Gastroesophageal sphincter (tissue), 4 donors: ENCODE results near the gene KIF13A. TPM values are rescaled to one million over a fixed set of nuclear protein-coding genes. Genes with fewer than 3 reads are reported as not detected.
"Not testable (repeated sequence)": the region's sequence is repeated elsewhere in the genome, so short reads cannot be mapped to it uniquely, and the experiment has no call there.

ENCODE experiments used
- ATAC-seq: fragments of 150-250 bp; one replicate; pipeline ENCODE4 v1.9.1; 2016; ENCODE audit warnings: mild to moderate bottlenecking, moderate library complexity
- H3K27ac ChIP-seq, 4 donors: fragments of 200-600 bp; sonication (generic) in 3 of 4; 1 replicate in 3 of 4; 2 replicates in 1 of 4; pipeline ENCODE4 v1.5.1; 2016 to 2019
- H3K27me3 ChIP-seq: fragments of 200-600 bp; sonication (generic); one replicate; pipeline ENCODE4 v1.5.1; 2019
- H3K36me3 ChIP-seq, 2 donors: fragments of 200-600 bp; sonication (generic); one replicate each; pipeline ENCODE4 v1.5.1; 2019; ENCODE audit warnings: control low read depth in 1 of 2
- H3K4me1 ChIP-seq, 3 donors: fragments of 200-600 bp; sonication (generic); 1 replicate in 2 of 3; 2 replicates in 1 of 3; pipeline ENCODE4 v1.5.1; 2016 to 2019; ENCODE audit warnings: control low read depth in 2 of 3
- H3K4me3 ChIP-seq, 2 donors: fragments of 200-600 bp; sonication (generic); one replicate each; pipeline ENCODE4 v1.5.1; 2019; ENCODE audit warnings: mild to moderate bottlenecking in 1 of 2, moderate library complexity in 1 of 2
- H3K9me3 ChIP-seq, 3 donors: fragments of 200-600 bp; sonication (generic); one replicate each; pipeline ENCODE4 v1.5.1; 2017 to 2019; ENCODE audit warnings: control low read depth in 2 of 3
- CTCF ChIP-seq, 4 experiments: fragments of 200-600 bp in 2 of 4; fragments of 450-650 bp in 2 of 4; sonication (generic) in 1 of 4; IDR thresholded peaks; one replicate each; pipeline ENCODE4 v1.5.1; 2017 to 2019; ENCODE audit warnings: antibody characterized with exemption in 4 of 4, mild to moderate bottlenecking in 2 of 4, moderate library complexity in 2 of 4
- EP300 ChIP-seq: sonication (generic); formaldehyde crosslinking; IDR thresholded peaks from one replicate; pipeline ENCODE4 v1.6.1; 2017; ENCODE audit warnings: antibody characterized with exemption, mild to moderate bottlenecking
- POLR2A ChIP-seq, 2 donors: fragments of 450-650 bp; IDR thresholded peaks; one replicate each; pipeline ENCODE4 v1.6.1; 2017; ENCODE audit warnings: antibody characterized with exemption in 2 of 2, mild to moderate bottlenecking in 2 of 2, moderate library complexity in 1 of 2
- POLR2AphosphoS5 ChIP-seq: sonication (generic); formaldehyde crosslinking; IDR thresholded peaks from one replicate; pipeline ENCODE4 v1.6.1; 2017; ENCODE audit warnings: antibody characterized with exemption
- WGBS, 2 donors: methylation state at CpG; one replicate each; pipeline ENCODE4 v1.1.5; 2018; ENCODE audit warnings: low coverage in 1 of 2; 5-methylcytosine and 5-hydroxymethylcytosine counted together
- total RNA-seq, 4 donors: library from RNA; depleted of rRNA; stranded (reverse); fragments of >200 nt; gene quantifications; one replicate each; pipeline ENCODE4 v1.1.0, GENCODE V29; 2016

Gene KIF13A
- total RNA-seq, 4 donors from 2014 or later = 67.7 to 98.9 (median 84.1) TPM

GRCh38 chr6:17744019-17744756, 243.2 kb downstream of the KIF13A start:
- no peak overlapping the region for H3K27ac ChIP-seq
- H3K27me3 ChIP-seq = no peaks in the 10 kb centered on the region
- no peaks in the 10 kb centered on the region for H3K4me1 ChIP-seq
- ATAC-seq = no peak
- no peak overlapping the region for H3K4me3 ChIP-seq
- TF ChIP-seq POLR2A (IDR thresholded peaks at IDR 0.05) (no peak), CTCF (IDR thresholded peaks at IDR 0.05) (no peak), POLR2AphosphoS5 (no peak), EP300 (no peak)
- peaks cover 0 to under 1% (median 0%) of the 10 kb centered on the region in 3 donors for H3K9me3 ChIP-seq
- no peaks in the 10 kb centered on the region for H3K36me3 ChIP-seq
- 60 to 92% methylated on average over 5 to 8 of the region's 11 CpGs for WGBS, 2 donors

GRCh38 chr6:17741507-17741906, 245.9 kb downstream of the KIF13A start:
- no peak overlapping the region for H3K27ac ChIP-seq
- H3K4me1 ChIP-seq = no peaks in the 10 kb centered on the region
- H3K9me3 ChIP-seq = peaks cover 0 to 26% (median 0%) of the 10 kb centered on the region in 3 donors
- H3K27me3 ChIP-seq = no peaks in the 10 kb centered on the region
- H3K4me3 ChIP-seq = no peak overlapping the region
- no peak for ATAC-seq
- TF ChIP-seq POLR2A (IDR thresholded peaks at IDR 0.05) (no peak), CTCF (IDR thresholded peaks at IDR 0.05) (no peak), POLR2AphosphoS5 (no peak), EP300 (no peak)
- no peaks in the 10 kb centered on the region for H3K36me3 ChIP-seq
- WGBS, 2 donors = 43% methylated on average over 5 of the region's 8 CpGs; no CpG with 5 or more reads in 1 of the 2 donors

- no peak overlapping the region for H3K27ac ChIP-seq
- ATAC-seq = no peak
- TF ChIP-seq CTCF (IDR thresholded peaks at IDR 0.05) (no peak), EP300 (no peak), POLR2AphosphoS5 (no peak), POLR2A (IDR thresholded peaks at IDR 0.05) (no peak)
- H3K36me3 ChIP-seq = no peaks in the 10 kb centered on the region
- peaks cover 0 to 30% (median 0%) of the 10 kb centered on the region in 3 donors for H3K9me3 ChIP-seq
- no peaks in the 10 kb centered on the region for H3K4me1 ChIP-seq
- H3K4me3 ChIP-seq = no peak overlapping the region
- H3K27me3 ChIP-seq = no peaks in the 10 kb centered on the region
- WGBS, 2 donors = 25% methylated on average over 2 of the region's 5 CpGs; no CpG with 5 or more reads in 1 of the 2 donors
Observed at GRCh38 chr6:17740559-17741220, 246.7 kb downstream of the KIF13A start.

GRCh38 chr6:17737704-17738252, 249.7 kb downstream of the KIF13A start:
- Histone ChIP-seq H3K9me3 (peaks cover 0 to 30% (median 0%) of the 10 kb centered on the region in 3 donors), H3K4me3 (no peak overlapping the region), H3K27ac (no peak overlapping the region), H3K27me3 (no peaks in the 10 kb centered on the region), H3K36me3 (no peaks in the 10 kb centered on the region), H3K4me1 (no peaks in the 10 kb centered on the region)
- TF ChIP-seq CTCF (IDR thresholded peaks at IDR 0.05) (no peak), POLR2A (IDR thresholded peaks at IDR 0.05) (no peak), POLR2AphosphoS5 (no peak)
- ATAC-seq = no peak
- 86 to 94% methylated on average over 1 of the region's 1 CpG for WGBS, 2 donors

- H3K9me3 ChIP-seq = peaks cover 0 to 30% (median 0%) of the 10 kb centered on the region in 3 donors
- H3K4me3 ChIP-seq, ATAC-seq, H3K4me1 ChIP-seq, H3K27me3 ChIP-seq, H3K36me3 ChIP-seq, H3K27ac ChIP-seq: not testable (repeated sequence)
- WGBS, 2 donors = no CpG with 5 or more reads among the region's 27 CpGs
Observed at GRCh38 chr6:17735311-17735710, 252.1 kb downstream of the KIF13A start.
